A549 (cell line): ENCODE measurements around the gene TFDP1. TPM values are rescaled to one million over a fixed set of nuclear protein-coding genes. Genes with fewer than 3 reads are reported as not detected.

Experiments
- ATAC-seq, 2 experiments: fragments of 200-7000 bp in 1 of 2; fragments of >200 bp in 1 of 2; cut with Nextera tagmentation in 1 of 2; cut with Tn5 transposase in 1 of 2; 3 replicates each; pipeline versions ENCODE4 v1.8.0 to v1.9.1; 2018 to 2020; ENCODE audit warnings: mild to moderate bottlenecking in 1 of 2, moderate library complexity in 1 of 2
- CTCF ChIA-PET: fragments of 300-600 bp; sonication (Branson Sonifier 250); formaldehyde crosslinking; extraction: SDS; loops from one replicate; lab custom pipeline; 2021; ENCODE audit warnings: antibody characterized with exemption, inconsistent platforms; lab: Yijun Ruan, JAX
- POLR2A ChIA-PET: fragments of 350-600 bp; formaldehyde crosslinking; extraction: SDS; loops from one replicate; lab custom pipeline; 2021; ENCODE audit warnings: antibody characterized with exemption, inconsistent platforms; lab: Yijun Ruan, JAX
- DNase-seq, 2 experiments: peaks; one replicate each; pipeline versions ENCODE4 v3.0.0 to v3.0.0-alpha.2; 2011 to 2016; ENCODE audit warnings: low read depth in 1 of 2, low spot score in 1 of 2
- FAIRE-seq: peaks from 2 replicates; lab custom pipeline; 2011; peaks lifted over from hg19 to GRCh38; lab: Jason Lieb, UNC
- H3K27ac ChIP-seq, 2 experiments: fragments of >200 bp; sonication (Bioruptor Twin); formaldehyde crosslinking; 3 replicates each; pipeline ENCODE4 v1.5.1; 2016 to 2017
- H3K4me1 ChIP-seq: fragments of >200 bp; sonication (Bioruptor Twin); formaldehyde crosslinking; 3 replicates; pipeline ENCODE4 v1.6.1; 2016
- H3K4me2 ChIP-seq: fragments of >200 bp; sonication (Bioruptor Twin); formaldehyde crosslinking; 3 replicates; pipeline ENCODE4 v1.6.1; 2016
- H3K4me3 ChIP-seq: fragments of >200 bp; sonication (Bioruptor Twin); formaldehyde crosslinking; 3 replicates; pipeline ENCODE4 v1.5.1; 2016
- H3K9me3 ChIP-seq: fragments of >200 bp; sonication (Bioruptor Twin); formaldehyde crosslinking; 3 replicates; pipeline ENCODE4 v1.6.1; 2016
- ATOH8 ChIP-seq: fragments of 250-450 bp; sonication (Bioruptor Pico); IDR thresholded peaks from 2 replicates; pipeline ENCODE4 v1.5.0; 2020; ENCODE audit warnings: low read depth, mild to moderate bottlenecking, moderate library complexity
- BHLHE40 ChIP-seq: IDR thresholded peaks from 2 replicates; pipeline ENCODE4 v1.6.1; 2012; ENCODE audit warnings: low read depth, low read length, inconsistent platforms
- CEBPB ChIP-seq, 2 experiments: fragments of >200 bp in 1 of 2; sonication (Bioruptor Twin) in 1 of 2; formaldehyde crosslinking in 1 of 2; IDR thresholded peaks; 2 replicates each; pipeline ENCODE4 v1.6.1; 2012 to 2016
- CTCF ChIP-seq: fragments of >200 bp; sonication (Bioruptor Twin); formaldehyde crosslinking; IDR thresholded peaks from 3 replicates; pipeline ENCODE4 v1.5.1; 2016
- EP300 ChIP-seq, 2 experiments: fragments of >200 bp; sonication (Bioruptor Twin); formaldehyde crosslinking; IDR thresholded peaks; 2 replicates in 1 of 2; 3 replicates in 1 of 2; pipeline ENCODE4 v1.6.1; 2016 to 2017
- ESRRA ChIP-seq: fragments of 150-350 bp; IDR thresholded peaks from 2 replicates; pipeline ENCODE4 v1.6.1; 2014; ENCODE audit warnings: mild to moderate bottlenecking, low read length, borderline replicate concordance
- FOSB ChIP-seq: fragments of 250-450 bp; sonication (Bioruptor Pico); IDR thresholded peaks from 2 replicates; pipeline ENCODE4 v1.5.0; 2020; ENCODE audit warnings: mild to moderate bottlenecking, moderate library complexity
- FOXS1 ChIP-seq: fragments of 250-450 bp; sonication (Bioruptor Pico); IDR thresholded peaks from 2 replicates; pipeline ENCODE4 v1.5.0; 2020; ENCODE audit warnings: mild to moderate bottlenecking, moderate library complexity
- HES2 ChIP-seq: fragments of >200 bp; sonication (Bioruptor Twin); formaldehyde crosslinking; IDR thresholded peaks from 2 replicates; pipeline ENCODE4 v1.6.1; 2016
- HOXA7 ChIP-seq: fragments of 250-450 bp; sonication (Bioruptor Pico); IDR thresholded peaks from 2 replicates; pipeline ENCODE4 v1.5.0; 2020; ENCODE audit warnings: mild to moderate bottlenecking, moderate library complexity
- HOXB13 ChIP-seq: fragments of 250-450 bp; sonication (Bioruptor Pico); IDR thresholded peaks from 2 replicates; pipeline ENCODE4 v1.5.0; 2020; ENCODE audit warnings: low read depth, mild to moderate bottlenecking, moderate library complexity
- JUN ChIP-seq, 2 experiments: fragments of >200 bp; sonication (Bioruptor Twin); formaldehyde crosslinking; IDR thresholded peaks; 2 replicates in 1 of 2; 3 replicates in 1 of 2; pipeline ENCODE4 v1.6.1; 2016 to 2017
- KDM1A ChIP-seq: fragments of 200-600 bp; sonication (generic); IDR thresholded peaks from 2 replicates; pipeline ENCODE4 v1.6.1; 2016; ENCODE audit warnings: low read depth, mild to moderate bottlenecking
- KDM5A ChIP-seq: fragments of 200-600 bp; sonication (generic); IDR thresholded peaks from 2 replicates; pipeline ENCODE4 v1.6.1; 2016; ENCODE audit warnings: antibody characterized with exemption, mild to moderate bottlenecking
- MAX ChIP-seq: IDR thresholded peaks from 2 replicates; pipeline ENCODE4 v1.6.1; 2012
- NFE2L2 ChIP-seq: fragments of 150-350 bp; conservative IDR thresholded peaks from 2 replicates; pipeline ENCODE4 v1.6.1; 2014; ENCODE audit warnings: low read length
- NR3C1 ChIP-seq: fragments of >200 bp; sonication (Bioruptor Twin); formaldehyde crosslinking; IDR thresholded peaks from 3 replicates; pipeline ENCODE4 v1.6.1; 2017
- PHF8 ChIP-seq: fragments of 200-600 bp; sonication (generic); IDR thresholded peaks from 2 replicates; pipeline ENCODE4 v1.6.1; 2016; ENCODE audit warnings: low read depth, mild to moderate bottlenecking, antibody characterized with exemption, moderate library complexity, borderline replicate concordance
- POLR2A ChIP-seq: IDR thresholded peaks from 2 replicates; pipeline ENCODE4 v1.6.1; 2012; ENCODE audit warnings: mild to moderate bottlenecking, low read length
- RAD21 ChIP-seq, 2 experiments: fragments of >200 bp in 1 of 2; sonication (Bioruptor Twin) in 1 of 2; formaldehyde crosslinking in 1 of 2; IDR thresholded peaks in 1 of 2; conservative IDR thresholded peaks in 1 of 2; 2 replicates in 1 of 2; 3 replicates in 1 of 2; pipeline ENCODE4 v1.6.1; 2012 to 2018; ENCODE audit warnings: inconsistent platforms in 1 of 2
- RCOR1 ChIP-seq: fragments of 150-350 bp; IDR thresholded peaks from 2 replicates; pipeline ENCODE4 v1.6.1; 2014; ENCODE audit warnings: antibody characterized with exemption, low read length, low read depth
- REST ChIP-seq: fragments of 200-600 bp; sonication (generic); IDR thresholded peaks from 2 replicates; pipeline ENCODE4 v1.6.1; 2016; ENCODE audit warnings: antibody characterized with exemption, mild to moderate bottlenecking, moderate library complexity
- TFCP2L1 ChIP-seq: fragments of 250-450 bp; sonication (Bioruptor Pico); IDR thresholded peaks from 2 replicates; pipeline ENCODE4 v1.5.0; 2021; ENCODE audit warnings: mild to moderate bottlenecking
- ZFP36 ChIP-seq: fragments of 450-650 bp; IDR thresholded peaks from 2 replicates; pipeline ENCODE4 v1.6.1; 2014; ENCODE audit warnings: borderline replicate concordance; ENCODE audit not compliant: partially characterized antibody
- ZSCAN20 ChIP-seq: fragments of 250-450 bp; sonication (Bioruptor Pico); IDR thresholded peaks from 2 replicates; pipeline ENCODE4 v1.8.0; 2022; ENCODE audit warnings: mild to moderate bottlenecking, moderate library complexity
- WGBS: methylation state at CpG from one replicate; pipeline ENCODE4 v1.1.6; 2017; ENCODE audit errors: missing lambda C conversion rate; 5-methylcytosine and 5-hydroxymethylcytosine counted together
- polyA plus RNA-seq, 4 experiments: library from polyadenylated mRNA; depleted of rRNA in 3 of 4; stranded (reverse); fragments of >200 nt; fragmentation: RNase III in 1 of 4; extraction: RNeasy Plus Mini Kit Qiagen cat#74134 plus additional on column Dnase treatment in 1 of 4; gene quantifications; 2 replicates in 3 of 4; 3 replicates in 1 of 4; pipeline ENCODE4 v1.2.3, GENCODE V29; 2011 to 2017
- TF ChIP-seq, protein P1 (sequence below): IDR thresholded peaks from 2 replicates; pipeline ENCODE4 v1.6.1; 2012; ENCODE audit warnings: low read depth, borderline replicate concordance

TFDP1 gene
- polyA plus RNA-seq, 2 of the 4 experiments (the other 2 are of a cell fraction): 73.2 to 88.4 TPM

DNA sequence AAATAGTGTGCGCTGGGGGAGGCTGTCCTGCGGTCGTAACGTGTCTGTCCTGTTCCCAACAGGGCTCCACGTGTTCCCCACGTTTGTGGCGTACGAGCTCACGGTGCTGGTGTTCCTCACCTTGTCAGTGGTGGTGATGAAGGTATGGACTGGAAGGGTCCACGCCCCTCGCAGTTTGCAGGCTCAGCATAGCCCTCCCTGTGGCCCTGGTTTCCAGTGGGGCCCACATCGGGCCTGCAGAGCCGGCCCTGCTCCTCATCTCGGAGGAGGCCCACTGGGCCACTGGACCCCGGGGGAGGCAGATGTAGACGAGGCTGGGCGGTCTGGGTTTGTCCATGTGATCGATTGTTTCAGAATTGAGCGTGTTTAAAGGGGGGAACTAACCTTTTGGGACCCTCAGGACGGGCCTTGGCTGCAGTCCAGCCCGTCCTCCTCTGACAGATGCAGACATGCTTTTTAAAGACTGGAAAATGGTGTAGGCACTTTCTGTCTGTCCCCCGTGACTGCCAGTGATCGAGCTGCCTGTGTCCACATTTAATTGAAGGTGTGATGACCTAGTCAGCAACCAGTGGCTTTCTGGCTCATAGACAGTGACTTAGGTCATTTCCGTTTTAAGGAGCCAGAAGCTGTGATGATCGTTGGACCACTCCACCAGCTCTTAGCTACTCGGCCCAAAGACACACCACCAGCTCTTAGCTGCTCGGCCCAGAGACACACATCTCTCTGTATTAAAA lies 37.1 kb upstream of the TFDP1 start:
- Histone ChIP-seq H3K4me1 (no peaks in the 10 kb centered on the region), H3K27ac (no peak overlapping the region), H3K9me3 (no peaks in the 10 kb centered on the region), H3K4me2 (no peak overlapping the region)
- POLR2A ChIA-PET: no interaction called here
- 93% methylated on average over 18 of the region's 27 CpGs for WGBS
- ATAC-seq (no peak), DNase-seq (no peak)
- CTCF ChIA-PET: interaction anchor here (0.6 kb wide), 1 partner anchor 13 kb away, joined by 3 read pairs; no protein-coding TSS in a partner anchor
- TF ChIP-seq PHF8 (no peak), NFE2L2 (no peak), EP300 (IDR thresholded peaks at IDR 0.05) (no peak), KDM1A (no peak), HES2 (no peak), ATOH8 (no peak), KDM5A (no peak), RAD21 (conservative IDR thresholded peaks at IDR 0.05 in 1 of 2, IDR thresholded peaks at IDR 0.05 in 1 of 2) (no peak), HOXA7 (no peak), FOXS1 (CRISPR knock-in tag) (no peak), RCOR1 (no peak), ESRRA (no peak), CTCF (no peak)
- TF ChIP-seq, protein P1, sequence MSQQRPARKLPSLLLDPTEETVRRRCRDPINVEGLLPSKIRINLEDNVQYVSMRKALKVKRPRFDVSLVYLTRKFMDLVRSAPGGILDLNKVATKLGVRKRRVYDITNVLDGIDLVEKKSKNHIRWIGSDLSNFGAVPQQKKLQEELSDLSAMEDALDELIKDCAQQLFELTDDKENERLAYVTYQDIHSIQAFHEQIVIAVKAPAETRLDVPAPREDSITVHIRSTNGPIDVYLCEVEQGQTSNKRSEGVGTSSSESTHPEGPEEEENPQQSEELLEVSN: no peak
- TF ChIP-seq, all 56 proteins: peak for 0
- no peak for FAIRE-seq
- H3K4me3 ChIP-seq: no peak overlapping the region

DNA sequence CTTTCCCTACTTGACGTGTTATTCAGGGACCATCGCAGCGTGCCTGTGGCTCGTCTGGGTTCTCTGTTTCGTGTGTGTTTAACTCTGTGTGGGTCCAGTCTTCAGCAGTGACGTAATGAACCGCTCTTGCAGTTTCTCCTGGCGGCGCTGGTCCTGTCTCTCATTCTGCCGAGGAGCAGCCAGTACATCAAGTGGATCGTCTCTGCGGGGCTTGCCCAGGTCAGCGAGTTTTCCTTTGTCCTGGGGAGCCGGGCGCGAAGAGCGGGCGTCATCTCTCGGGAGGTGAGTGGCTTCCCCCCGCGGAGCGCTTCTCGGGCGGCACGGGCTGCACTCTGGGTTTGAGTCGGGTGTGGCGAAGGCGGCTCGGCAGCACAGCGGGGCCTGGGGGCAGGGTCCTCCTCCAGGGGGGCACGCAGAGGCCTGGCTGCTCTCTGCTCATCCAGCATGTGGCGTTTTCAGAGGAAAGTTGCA lies 36.3 kb upstream of the TFDP1 start:
- DNase-seq (no peak), FAIRE-seq (no peak), ATAC-seq (no peak)
- H3K4me1 ChIP-seq: no peaks in the 10 kb centered on the region
- TF ChIP-seq POLR2A (no peak), REST (no peak), JUN (IDR thresholded peaks at IDR 0.05) (no peak), KDM1A (no peak), RAD21 (conservative IDR thresholded peaks at IDR 0.05 in 1 of 2, IDR thresholded peaks at IDR 0.05 in 1 of 2) (no peak), NR3C1 (no peak), MAX (no peak), BHLHE40 (no peak), CEBPB (IDR thresholded peaks at IDR 0.05) (no peak), HOXB13 (no peak), ZFP36 (no peak), ZSCAN20 (CRISPR knock-in tag) (no peak), TFCP2L1 (CRISPR knock-in tag) (no peak), FOSB (CRISPR knock-in tag) (no peak)
- no peak overlapping the region for H3K4me2 ChIP-seq
- CTCF ChIA-PET: no interaction called here
- POLR2A ChIA-PET: no interaction called here
- 96% methylated on average over 20 of the region's 32 CpGs for WGBS
- no peak overlapping the region for H3K4me3 ChIP-seq
- H3K27ac ChIP-seq: no peak overlapping the region
- no peaks in the 10 kb centered on the region for H3K9me3 ChIP-seq
